Osteocyte (in vitro differentiated cells): Measurements from ENCODE around the gene PDZD4. TPM values are rescaled to one million over a fixed set of nuclear protein-coding genes. Genes with fewer than 3 reads are reported as not detected.

Experiments
- DNase-seq: peaks from one replicate; pipeline ENCODE4 v3.0.0; 2021; ENCODE audit warnings: mixed read lengths; ENCODE audit not compliant: unreplicated experiment; ENCODE audit errors: extremely low spot score
- H3K27ac Mint-ChIP-seq: one replicate; pipeline ENCODE4 v1.8.0; 2021; ENCODE audit warnings: mild to moderate bottlenecking, mixed read lengths; ENCODE audit not compliant: unreplicated experiment
- H3K27me3 Mint-ChIP-seq: one replicate; pipeline ENCODE4 v1.8.0; 2021; ENCODE audit warnings: mixed read lengths; ENCODE audit not compliant: unreplicated experiment
- H3K36me3 Mint-ChIP-seq: one replicate; pipeline ENCODE4 v1.8.0; 2021; ENCODE audit warnings: mixed read lengths; ENCODE audit not compliant: unreplicated experiment
- H3K4me1 Mint-ChIP-seq: one replicate; pipeline ENCODE4 v1.8.0; 2021; ENCODE audit warnings: mixed read lengths; ENCODE audit not compliant: unreplicated experiment
- H3K4me3 Mint-ChIP-seq: one replicate; pipeline ENCODE4 v1.8.0; 2021; ENCODE audit warnings: mild to moderate bottlenecking, moderate library complexity, mixed read lengths; ENCODE audit not compliant: unreplicated experiment
- H3K9me3 Mint-ChIP-seq: one replicate; pipeline ENCODE4 v1.8.0; 2021; ENCODE audit warnings: mixed read lengths; ENCODE audit not compliant: unreplicated experiment
- CTCF ChIP-seq: fragments of 200-600 bp; sonication (generic); IDR thresholded peaks from 2 replicates; pipeline ENCODE4 v1.5.0; 2021; ENCODE audit warnings: antibody characterized with exemption, mild to moderate bottlenecking, moderate library complexity
- total RNA-seq: library from RNA; stranded (reverse); gene quantifications from 2 replicates; pipeline ENCODE4 v1.2.1, GENCODE V29; 2021

The PDZD4 gene
- total RNA-seq, 1 donor from 2014 or later = 23.9 TPM

DNA sequence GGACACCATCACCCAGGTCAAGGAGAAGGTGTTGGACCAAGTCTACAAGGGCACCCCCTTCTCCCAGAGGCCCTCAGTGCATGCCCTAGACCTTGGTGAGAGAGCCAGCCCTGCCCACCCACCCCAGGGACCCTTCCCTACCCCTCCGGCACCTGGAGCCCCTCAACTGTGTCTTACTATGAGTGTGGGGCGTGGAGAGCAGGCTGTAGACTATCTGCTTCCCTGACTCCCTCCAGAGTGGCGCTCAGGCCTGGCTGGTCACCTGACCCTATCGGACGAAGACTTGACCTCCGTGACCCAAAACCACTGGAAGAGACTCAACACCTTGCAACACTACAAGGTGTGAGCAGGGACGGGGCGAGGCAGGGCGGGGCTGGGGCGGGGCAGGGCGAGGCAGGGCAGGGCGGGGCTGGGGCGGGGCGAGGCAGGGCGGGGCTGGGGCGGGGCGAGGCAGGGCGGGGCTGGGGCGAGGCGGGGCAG lies 54.2 kb downstream of the PDZD4 start:
- TF ChIP-seq CTCF = no peak
- H3K9me3 Mint-ChIP-seq = no peaks in the 10 kb centered on the region
- no peaks in the 10 kb centered on the region for H3K27me3 Mint-ChIP-seq
- H3K36me3 Mint-ChIP-seq = no peaks in the 10 kb centered on the region
- H3K27ac Mint-ChIP-seq = no peak overlapping the region
- peaks cover 4% of the 10 kb centered on the region for H3K4me1 Mint-ChIP-seq
- no peak overlapping the region for H3K4me3 Mint-ChIP-seq
- no peak for DNase-seq

- Mint-ChIP-seq H3K4me1 (peaks cover 4% of the 10 kb centered on the region), H3K27ac (no peak overlapping the region), H3K36me3 (no peaks in the 10 kb centered on the region), H3K9me3 (no peaks in the 10 kb centered on the region), H3K27me3 (no peaks in the 10 kb centered on the region), H3K4me3 (no peak overlapping the region)
- no peak for DNase-seq
- no peak for TF ChIP-seq CTCF
These were observed 54.8 kb downstream of the PDZD4 start for GRCh38 chrX:153775293-153776119.

GRCh38 chrX:153774576-153775292 lies 55.6 kb downstream of the PDZD4 start:
- Mint-ChIP-seq H3K4me3 (no peak overlapping the region), H3K36me3 (no peaks in the 10 kb centered on the region), H3K27me3 (no peaks in the 10 kb centered on the region), H3K4me1 (no peaks in the 10 kb centered on the region), H3K27ac (no peak overlapping the region), H3K9me3 (no peaks in the 10 kb centered on the region)
- DNase-seq = no peak
- no peak for TF ChIP-seq CTCF

DNA sequence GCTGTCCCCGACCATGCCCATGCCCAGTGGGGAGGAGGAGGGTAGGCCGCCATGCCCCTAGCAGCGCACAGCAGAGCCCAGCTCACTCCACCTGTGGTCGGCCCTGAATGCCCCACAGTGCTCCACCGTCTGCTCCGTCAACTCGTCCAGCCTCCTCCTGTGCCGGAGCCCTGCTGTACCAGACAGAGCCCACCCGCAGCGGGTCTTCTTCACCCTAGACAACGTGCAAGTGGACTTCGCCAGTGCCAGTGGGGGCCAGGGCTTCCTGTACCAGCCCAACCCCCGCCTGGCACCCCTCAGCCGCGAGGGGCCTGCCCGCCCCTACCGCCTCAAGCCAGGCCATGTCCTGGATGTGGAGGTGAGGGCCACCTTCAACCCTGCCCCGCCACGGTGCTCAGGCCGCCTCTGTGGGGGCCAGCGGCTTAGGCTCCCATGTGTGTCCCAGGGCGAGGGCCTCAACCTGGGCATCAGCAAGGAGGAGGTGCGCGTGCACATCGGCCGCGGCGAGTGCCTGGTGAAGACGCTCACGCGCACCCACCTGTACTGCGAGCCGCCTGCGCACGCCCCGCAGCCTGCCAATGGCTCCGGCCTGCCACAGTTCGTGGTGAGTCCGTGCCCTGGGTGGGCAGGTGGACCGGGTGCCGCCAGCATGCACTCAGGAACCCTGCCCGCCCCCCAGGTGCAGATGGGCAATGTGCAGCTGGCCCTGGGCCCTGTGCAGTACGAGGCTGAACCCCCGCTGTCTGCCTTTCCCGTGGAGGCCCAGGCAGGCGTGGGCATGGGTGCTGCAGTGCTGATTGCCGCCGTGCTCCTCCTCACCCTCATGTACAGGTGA lies 56.4 kb downstream of the PDZD4 start:
- Mint-ChIP-seq H3K36me3 (no peaks in the 10 kb centered on the region), H3K27ac (no peak overlapping the region), H3K4me1 (no peaks in the 10 kb centered on the region), H3K9me3 (no peaks in the 10 kb centered on the region), H3K27me3 (no peaks in the 10 kb centered on the region), H3K4me3 (no peak overlapping the region)
- DNase-seq = no peak
- no peak for TF ChIP-seq CTCF
